Measurements from ENCODE around the gene TRPM5.

Gene TRPM5

GRCh38 chr11:2421226-2421994, 22.9 kb downstream of the TRPM5 start:
- POLR2A ChIA-PET, result no interaction called here
- DNase-seq (ENCODE audit: low read depth, low spot score), result no peak
- no peak for TF ChIP-seq CTCF (IDR thresholded peaks at IDR 0.05; ENCODE audit: insufficient read depth, low read length, missing control alignments)
- no peak overlapping the region for H3K4me3 ChIP-seq (ENCODE audit: low read depth, low read length)
- CTCF ChIA-PET, result interaction anchor here (0.7 to 13.3 kb wide), 40 partner anchors 8 to 471 kb away, joined by 3 to 381 read pairs (median 11); partner anchors contain the start of genes C11orf21, TSPAN32 and TSSC4

- H3K4me3 ChIP-seq (ENCODE audit: low read depth, low read length), result no peak overlapping the region
- peak; percentile 94 for TF ChIP-seq CTCF (IDR thresholded peaks at IDR 0.05; ENCODE audit: insufficient read depth, low read length, missing control alignments)
- ChIA-PET POLR2A (no interaction called here), CTCF (interaction anchor here (0.7 to 13.3 kb wide), 48 partner anchors 8 to 472 kb away, joined by 3 to 381 read pairs (median 8); partner anchors contain the start of genes C11orf21, TSPAN32 and TSSC4)
- DNase-seq (ENCODE audit: low read depth, low spot score), result no peak
Measured at GRCh38 chr11:2420502-2421225, 23.6 kb downstream of the TRPM5 start.

- POLR2A ChIA-PET, result interaction anchor here (0.9 kb wide), 1 partner anchor 225 kb away, joined by 4 read pairs; no protein-coding TSS in a partner anchor
- H3K4me3 ChIP-seq (ENCODE audit: low read depth, low read length), result no peak overlapping the region
- CTCF ChIA-PET, result interaction anchor here (0.6 to 13.3 kb wide), 53 partner anchors 8 to 473 kb away, joined by 3 to 381 read pairs (median 7); partner anchors contain the start of genes C11orf21, TSPAN32 and TSSC4
- TF ChIP-seq CTCF (IDR thresholded peaks at IDR 0.05; ENCODE audit: insufficient read depth, low read length, missing control alignments), result peak; percentile 85
- no peak for DNase-seq (ENCODE audit: low read depth, low spot score)
Measured at GRCh38 chr11:2419638-2420501, 24.4 kb downstream of the TRPM5 start.

- no peak for DNase-seq (ENCODE audit: low read depth, low spot score)
- H3K4me3 ChIP-seq (ENCODE audit: low read depth, low read length), result no peak overlapping the region
- ChIA-PET POLR2A (interaction anchor here (0.9 kb wide), 1 partner anchor 224 kb away, joined by 4 read pairs; no protein-coding TSS in a partner anchor), CTCF (interaction anchor here (0.6 to 13.3 kb wide), 37 partner anchors 9 to 474 kb away, joined by 3 to 381 read pairs (median 12); partner anchors contain the start of genes C11orf21, TSPAN32 and TSSC4)
- TF ChIP-seq CTCF (IDR thresholded peaks at IDR 0.05; ENCODE audit: insufficient read depth, low read length, missing control alignments), result no peak
Measured at GRCh38 chr11:2418693-2419360, 25.5 kb downstream of the TRPM5 start.

GRCh38 chr11:2417856-2418692, 26.2 kb downstream of the TRPM5 start:
- ChIA-PET POLR2A (no interaction called here), CTCF (interaction anchor here (0.9 to 13.3 kb wide), 14 partner anchors 9 to 252 kb away, joined by 3 to 381 read pairs (median 30); partner anchors contain the start of genes C11orf21, TSPAN32 and TSSC4)
- DNase-seq (ENCODE audit: low read depth, low spot score), result no peak
- no peak for TF ChIP-seq CTCF (IDR thresholded peaks at IDR 0.05; ENCODE audit: insufficient read depth, low read length, missing control alignments)
- H3K4me3 ChIP-seq (ENCODE audit: low read depth, low read length), result no peak overlapping the region

All from AG04449 (cell line).